Stimulated activated naive CD8-positive, alpha-beta T cell treated with anti-CD3 and anti-CD28 coated beads, Interleukin-15, amount 100 ng/mL, for 72 hours (primary cell): ENCODE measurements around the gene OR11A1.

Experiments
- ATAC-seq: fragments of 150-1000 bp; cut with Tn5 transposase; 2 replicates; pipeline ENCODE4 v1.10.0; 2021; ENCODE audit warnings: mild to moderate bottlenecking, moderate library complexity
- DNase-seq, 2 donors: peaks; one replicate each; pipeline ENCODE4 v3.0.0; 2021 to 2022
- H3K27ac Mint-ChIP-seq, 2 donors: one replicate each; pipeline ENCODE4 v1.8.0; 2022; ENCODE audit warnings: mild to moderate bottlenecking in 2 of 2, mixed read lengths in 2 of 2, moderate library complexity in 2 of 2
- H3K27me3 Mint-ChIP-seq: one replicate; pipeline ENCODE4 v1.8.0; 2022; ENCODE audit warnings: mixed read lengths
- H3K4me1 Mint-ChIP-seq: one replicate; pipeline ENCODE4 v1.8.0; 2022; ENCODE audit warnings: mild to moderate bottlenecking, mixed read lengths
- H3K4me3 Mint-ChIP-seq, 2 donors: one replicate each; pipeline ENCODE4 v1.8.0; 2022; ENCODE audit warnings: mild to moderate bottlenecking in 2 of 2, mixed read lengths in 2 of 2, moderate library complexity in 1 of 2
- H3K9me3 Mint-ChIP-seq, 2 donors: one replicate each; pipeline ENCODE4 v1.8.0; 2022; ENCODE audit warnings: mixed read lengths in 2 of 2

The OR11A1 gene

GRCh38 chr6:29489286-29489685, 32.4 kb upstream of the OR11A1 start:
- Mint-ChIP-seq H3K9me3 (no peaks in the 10 kb centered on the region), H3K4me1 (no peaks in the 10 kb centered on the region), H3K27me3 (peaks cover 24% of the 10 kb centered on the region), H3K4me3 (no peak overlapping the region), H3K27ac (no peak overlapping the region)
- DNase-seq (no peak), ATAC-seq (no peak)

GRCh38 chr6:29488874-29489273, 32.0 kb upstream of the OR11A1 start:
- Mint-ChIP-seq H3K27me3 (peaks cover 24% of the 10 kb centered on the region), H3K4me3 (no peak overlapping the region), H3K9me3 (no peaks in the 10 kb centered on the region), H3K4me1 (no peaks in the 10 kb centered on the region), H3K27ac (no peak overlapping the region)
- DNase-seq (no peak), ATAC-seq (no peak)

GRCh38 chr6:29487660-29488059, 30.8 kb upstream of the OR11A1 start, which contains the start of gene MAS1L:
MAS1L (minus strand) TSS chr6:29487956; CDS start chr6:29487902, 54 bp downstream.
- no peak for ATAC-seq
- H3K4me3 Mint-ChIP-seq, result no peak within 1 kb of the TSS
- peaks cover 24% of the 10 kb centered on the region for H3K27me3 Mint-ChIP-seq
- no peaks in the 10 kb centered on the region for H3K4me1 Mint-ChIP-seq
- no peak within 1 kb of the TSS for H3K27ac Mint-ChIP-seq
- no peak for DNase-seq
- no peaks in the 10 kb centered on the region for H3K9me3 Mint-ChIP-seq

- H3K27ac Mint-ChIP-seq, result no peak overlapping the region
- peaks cover 24% of the 10 kb centered on the region for H3K27me3 Mint-ChIP-seq
- no peak for DNase-seq
- H3K4me3 Mint-ChIP-seq, result no peak overlapping the region
- no peaks in the 10 kb centered on the region for H3K4me1 Mint-ChIP-seq
- no peaks in the 10 kb centered on the region for H3K9me3 Mint-ChIP-seq
- no peak for ATAC-seq
These were observed 30.3 kb upstream of the OR11A1 start for GRCh38 chr6:29487131-29487530.

DNA sequence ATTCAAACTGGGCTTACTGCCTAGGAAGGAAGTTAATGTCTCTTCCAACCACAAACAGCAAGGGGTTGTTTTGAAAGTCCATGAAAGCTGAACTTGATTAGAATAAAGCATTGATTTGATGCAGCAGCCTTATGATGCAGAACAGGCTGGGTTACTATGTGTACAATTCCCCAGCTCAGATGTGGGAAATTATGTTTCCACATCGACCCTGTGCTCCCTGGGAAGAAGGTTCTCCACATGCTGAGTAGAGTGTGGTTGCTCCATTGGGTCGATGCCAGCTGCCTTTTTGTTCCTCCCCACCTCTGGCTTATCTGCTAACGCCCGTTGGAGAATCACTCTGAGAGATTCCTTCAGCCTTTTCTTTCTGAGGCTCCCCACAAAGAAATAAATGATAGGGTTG, 29.7 kb upstream of the OR11A1 start:
- DNase-seq, result no peak
- Mint-ChIP-seq H3K4me3 (no peak overlapping the region), H3K27me3 (peaks cover 24% of the 10 kb centered on the region), H3K27ac (no peak overlapping the region), H3K9me3 (no peaks in the 10 kb centered on the region), H3K4me1 (no peaks in the 10 kb centered on the region)
- no peak for ATAC-seq

DNA sequence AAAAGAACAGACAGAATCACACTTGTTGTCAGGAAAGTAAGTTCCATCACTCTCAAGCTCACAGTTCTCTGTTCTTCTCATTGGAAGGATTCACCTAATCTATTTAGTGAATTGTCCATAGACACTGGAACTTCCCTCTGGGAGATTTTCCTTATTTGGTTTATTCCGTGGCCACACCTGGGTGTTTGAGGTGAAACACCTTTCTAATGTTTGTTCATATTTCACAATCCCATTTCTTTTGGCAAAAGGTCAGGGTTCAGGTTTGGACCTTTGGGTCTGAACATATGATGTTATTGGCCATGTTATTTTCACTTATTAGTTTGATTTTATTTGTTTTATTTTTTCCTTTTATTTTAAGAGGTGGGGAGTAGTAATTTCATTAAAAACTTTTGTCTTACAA, 26.9 kb upstream of the OR11A1 start:
- peaks cover 24% of the 10 kb centered on the region for H3K27me3 Mint-ChIP-seq
- no peaks in the 10 kb centered on the region for H3K4me1 Mint-ChIP-seq
- peaks cover 0 to 3% of the 10 kb centered on the region in 2 donors for H3K9me3 Mint-ChIP-seq
- DNase-seq (no peak), ATAC-seq (no peak)
- H3K27ac Mint-ChIP-seq, result no peak overlapping the region
- H3K4me3 Mint-ChIP-seq, result no peak overlapping the region

DNA sequence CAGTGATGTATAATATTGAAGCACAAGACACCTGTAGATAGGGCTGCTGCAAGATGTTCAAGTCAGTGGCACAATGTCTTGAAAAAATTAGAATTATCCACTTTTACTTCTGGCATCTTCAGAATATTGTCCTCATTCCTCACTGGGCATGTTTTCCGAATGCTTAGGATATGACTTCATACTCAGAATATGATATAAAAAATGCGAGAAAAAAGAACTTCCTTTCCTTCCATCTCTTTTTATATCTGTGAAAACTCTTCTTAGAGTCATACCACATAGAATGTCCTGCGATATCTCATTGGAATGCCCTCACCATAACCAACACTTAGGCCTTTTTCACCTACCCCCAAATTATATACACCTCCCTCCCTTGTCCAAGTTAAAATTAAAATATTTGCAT, 26.3 kb upstream of the OR11A1 start:
- Mint-ChIP-seq H3K4me1 (no peaks in the 10 kb centered on the region), H3K9me3 (peaks cover 0 to 3% of the 10 kb centered on the region in 2 donors), H3K4me3 (no peak overlapping the region)

DNA sequence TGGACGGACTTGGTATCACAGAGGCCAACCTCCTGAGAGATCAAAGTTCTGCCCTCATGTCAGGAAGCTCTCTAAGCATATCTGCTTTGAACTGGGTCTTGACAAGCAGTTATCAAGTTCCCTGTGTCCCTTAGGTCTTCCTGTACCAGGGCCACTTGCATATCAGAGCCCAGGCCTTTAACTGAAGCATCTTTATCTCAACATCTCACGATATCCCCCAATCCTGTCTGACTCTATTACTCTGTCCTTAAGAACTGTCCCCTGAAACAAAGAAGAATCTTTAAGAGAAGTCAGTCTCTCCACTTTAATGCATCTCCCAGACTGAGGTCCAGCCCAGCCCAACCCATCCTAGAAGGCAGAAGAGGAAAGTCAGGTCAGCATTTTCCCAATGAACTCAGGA, 22.7 kb upstream of the OR11A1 start:
- no peak overlapping the region for H3K27ac Mint-ChIP-seq
- H3K4me3 Mint-ChIP-seq, result no peak overlapping the region
- no peak for ATAC-seq

More for the DNA sequence above, 26.3 kb upstream of the OR11A1 start:
- Mint-ChIP-seq H3K27me3 (peaks cover 24% of the 10 kb centered on the region), H3K27ac (no peak overlapping the region)
- no peak for ATAC-seq
- no peak for DNase-seq

DNA sequence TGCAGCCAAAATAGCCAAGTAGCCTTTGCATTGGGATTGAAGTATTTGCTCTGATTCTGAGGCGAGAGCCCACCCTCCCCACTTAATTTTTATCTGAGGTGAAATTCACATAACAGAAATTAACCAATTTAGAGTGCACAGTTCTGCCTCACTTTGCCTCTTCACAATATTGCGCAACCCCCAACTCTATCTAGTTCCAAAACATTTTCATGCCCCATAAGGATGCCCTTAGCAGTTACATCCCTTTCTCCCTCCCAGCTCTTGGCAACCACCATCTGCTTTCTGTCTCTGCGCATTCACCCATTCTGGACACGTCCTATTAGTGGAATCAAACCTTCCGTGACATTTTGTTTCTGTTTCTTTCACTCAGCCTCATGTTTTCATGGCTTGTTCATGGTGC, 21.9 kb upstream of the OR11A1 start:
- H3K27me3 Mint-ChIP-seq, result peaks cover 7% of the 10 kb centered on the region
- no peak for DNase-seq
- no peak overlapping the region for H3K27ac Mint-ChIP-seq

More for the DNA sequence above, 22.7 kb upstream of the OR11A1 start:
- Mint-ChIP-seq H3K9me3 (peaks cover 0 to 3% of the 10 kb centered on the region in 2 donors), H3K4me1 (no peaks in the 10 kb centered on the region), H3K27me3 (peaks cover 7% of the 10 kb centered on the region)
- DNase-seq, result no peak

GRCh38 chr6:29477923-29478450, 21.1 kb upstream of the OR11A1 start:
- no peak for ATAC-seq
- no peak for DNase-seq
- no peak overlapping the region for H3K27ac Mint-ChIP-seq
- peaks cover 13% of the 10 kb centered on the region for H3K27me3 Mint-ChIP-seq
- no peak overlapping the region for H3K4me3 Mint-ChIP-seq
- H3K4me1 Mint-ChIP-seq, result no peaks in the 10 kb centered on the region
- H3K9me3 Mint-ChIP-seq, result peaks cover 0 to 3% of the 10 kb centered on the region in 2 donors

More for the DNA sequence above, 21.9 kb upstream of the OR11A1 start:
- ATAC-seq, result no peak
- Mint-ChIP-seq H3K4me3 (no peak overlapping the region), H3K9me3 (peaks cover 0 to 3% of the 10 kb centered on the region in 2 donors), H3K4me1 (no peaks in the 10 kb centered on the region)

GRCh38 chr6:29474996-29475395, 18.1 kb upstream of the OR11A1 start:
- peaks cover 22% of the 10 kb centered on the region for H3K27me3 Mint-ChIP-seq
- no peaks in the 10 kb centered on the region for H3K4me1 Mint-ChIP-seq
- peak overlapping the region in 1 of 2 donors; percentile 44 for H3K27ac Mint-ChIP-seq
- H3K9me3 Mint-ChIP-seq, result no peaks in the 10 kb centered on the region
- no peak overlapping the region for H3K4me3 Mint-ChIP-seq
- ATAC-seq (no peak), DNase-seq (no peak)

DNA sequence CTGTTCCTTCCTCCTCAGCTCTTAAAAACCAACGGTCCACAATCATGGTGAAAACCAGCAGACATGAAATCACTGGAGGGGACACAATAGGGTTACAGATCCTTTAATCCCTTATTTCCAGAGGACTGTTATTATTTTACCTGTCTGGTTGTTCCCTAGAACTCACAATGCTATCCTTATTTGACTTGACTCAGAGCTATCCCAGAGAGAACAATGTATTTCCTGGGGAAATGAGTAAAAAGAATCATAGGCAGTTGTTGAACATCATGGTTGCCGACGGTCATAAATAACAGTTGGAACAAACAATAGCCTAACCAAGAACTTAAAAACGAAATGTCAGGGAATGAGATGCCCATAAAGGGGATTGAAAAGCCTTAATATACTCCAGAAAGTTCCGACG, 9.4 kb upstream of the OR11A1 start:
- no peak overlapping the region for H3K4me3 Mint-ChIP-seq
- H3K9me3 Mint-ChIP-seq, result no peaks in the 10 kb centered on the region
- no peak for ATAC-seq
- no peak for DNase-seq
- H3K27ac Mint-ChIP-seq, result no peak overlapping the region
- H3K4me1 Mint-ChIP-seq, result no peaks in the 10 kb centered on the region
- H3K27me3 Mint-ChIP-seq, result peaks cover 21% of the 10 kb centered on the region

DNA sequence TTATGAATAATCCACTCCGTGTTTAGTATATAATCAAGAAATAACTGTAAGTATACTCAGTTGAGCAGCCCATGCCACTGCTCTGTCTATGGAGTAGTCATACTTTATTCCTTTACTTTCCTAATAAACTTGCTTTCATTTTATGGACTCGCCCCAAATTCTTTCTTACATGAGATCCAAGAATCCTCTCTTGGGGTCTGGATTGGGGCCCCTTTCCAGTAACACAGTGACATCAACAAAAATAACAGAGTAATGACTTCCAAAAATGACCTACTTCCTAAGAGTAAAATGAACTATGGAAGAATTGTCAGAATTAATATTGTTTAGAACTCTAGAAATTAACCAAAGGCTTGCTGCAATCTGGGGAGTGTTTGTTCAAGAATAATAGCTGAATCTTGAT, 8.9 kb upstream of the OR11A1 start:
- Mint-ChIP-seq H3K4me3 (no peak overlapping the region), H3K9me3 (no peaks in the 10 kb centered on the region), H3K27ac (no peak overlapping the region), H3K4me1 (no peaks in the 10 kb centered on the region), H3K27me3 (peaks cover 21% of the 10 kb centered on the region)
- no peak for DNase-seq
- ATAC-seq, result no peak

- peak overlapping the region in 1 of 2 donors; percentile 59 for H3K27ac Mint-ChIP-seq
- H3K4me1 Mint-ChIP-seq, result no peaks in the 10 kb centered on the region
- no peaks in the 10 kb centered on the region for H3K9me3 Mint-ChIP-seq
- DNase-seq (no peak), ATAC-seq (no peak)
- H3K27me3 Mint-ChIP-seq, result peaks cover 21% of the 10 kb centered on the region
- H3K4me3 Mint-ChIP-seq, result no peak overlapping the region
These were observed 8.4 kb upstream of the OR11A1 start for GRCh38 chr6:29465279-29465678.

- H3K27ac Mint-ChIP-seq, result peak overlapping the region in 1 of 2 donors; percentile 5
- H3K4me3 Mint-ChIP-seq, result no peak overlapping the region
- H3K27me3 Mint-ChIP-seq, result peaks cover 42% of the 10 kb centered on the region
- no peaks in the 10 kb centered on the region for H3K4me1 Mint-ChIP-seq
- ATAC-seq, result no peak
- DNase-seq, result no peak
- H3K9me3 Mint-ChIP-seq, result no peaks in the 10 kb centered on the region
These were observed 5.2 kb upstream of the OR11A1 start for GRCh38 chr6:29462022-29462421.

DNA sequence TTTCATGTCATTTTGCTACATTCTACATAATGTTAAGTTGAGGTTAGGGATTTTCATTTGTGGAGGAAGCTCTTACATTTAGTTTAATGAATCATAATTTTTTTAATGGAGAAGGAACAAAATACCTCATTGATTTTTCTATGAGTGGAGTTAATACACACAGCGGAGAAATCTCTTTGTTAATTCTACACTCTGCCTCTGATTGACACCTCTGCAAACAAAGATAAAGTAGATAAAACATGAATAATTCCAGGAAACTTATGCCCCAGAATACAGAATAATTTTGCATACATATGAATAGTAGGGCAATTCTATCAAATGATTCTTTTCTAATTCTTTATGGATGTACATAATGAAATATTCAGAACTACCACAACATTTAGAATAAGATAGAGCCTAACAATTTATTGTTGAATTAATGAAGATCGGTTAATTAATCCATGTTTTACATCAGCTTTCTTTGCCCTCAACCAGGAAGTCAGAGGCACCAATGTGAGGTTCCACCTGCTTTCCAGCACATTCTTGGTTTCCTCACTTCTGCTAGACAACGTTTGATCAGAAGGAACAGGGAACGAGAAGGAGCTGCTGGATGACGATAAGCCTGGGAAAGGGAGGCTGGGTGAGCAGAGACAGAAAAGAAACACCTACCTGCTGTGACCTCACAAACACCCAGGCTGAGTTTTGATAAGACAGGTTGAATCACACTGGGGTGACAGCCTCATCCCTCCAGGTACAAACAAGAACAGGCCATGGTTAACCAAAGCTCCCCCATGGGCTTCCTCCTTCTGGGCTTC, 4.3 kb upstream of the OR11A1 start:
- no peak overlapping the region for H3K4me3 Mint-ChIP-seq

More for the DNA sequence above, 4.3 kb upstream of the OR11A1 start:
- ATAC-seq (no peak), DNase-seq (no peak)
- Mint-ChIP-seq H3K9me3 (no peaks in the 10 kb centered on the region), H3K4me1 (no peaks in the 10 kb centered on the region), H3K27me3 (peaks cover 42% of the 10 kb centered on the region), H3K27ac (no peak overlapping the region)
